ENCODE results near the gene BANP. TPM values are rescaled to one million over a fixed set of nuclear protein-coding genes. Genes with fewer than 3 reads are reported as not detected.
"Not testable (repeated sequence)": the region's sequence is repeated elsewhere in the genome, so short reads cannot be mapped to it uniquely, and the experiment has no call there.

The BANP gene
- total RNA-seq, 1 donor = 15.5 TPM

DNA sequence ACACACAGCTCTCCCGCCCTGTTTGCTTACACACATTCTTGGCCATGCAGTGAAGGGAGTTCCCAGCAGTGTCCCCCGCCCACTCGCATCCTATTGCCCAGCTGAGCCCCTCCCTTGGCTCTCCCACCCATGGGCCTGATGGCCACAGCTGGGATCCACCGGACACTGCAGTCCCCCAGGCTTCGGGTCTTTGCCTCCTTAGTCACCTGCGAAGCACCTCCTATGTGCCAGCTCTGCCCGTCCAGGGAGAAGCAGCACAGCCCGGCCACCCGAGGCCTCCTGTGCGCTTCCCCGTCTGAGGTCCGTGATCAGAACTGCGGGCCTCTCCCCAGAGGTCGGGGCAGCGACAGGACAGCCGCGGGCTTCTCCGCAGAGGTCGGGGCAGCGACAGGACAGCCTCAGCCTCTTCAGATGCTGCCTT, 136.9 kb downstream of the BANP start:
- TF ChIP-seq, protein P1, sequence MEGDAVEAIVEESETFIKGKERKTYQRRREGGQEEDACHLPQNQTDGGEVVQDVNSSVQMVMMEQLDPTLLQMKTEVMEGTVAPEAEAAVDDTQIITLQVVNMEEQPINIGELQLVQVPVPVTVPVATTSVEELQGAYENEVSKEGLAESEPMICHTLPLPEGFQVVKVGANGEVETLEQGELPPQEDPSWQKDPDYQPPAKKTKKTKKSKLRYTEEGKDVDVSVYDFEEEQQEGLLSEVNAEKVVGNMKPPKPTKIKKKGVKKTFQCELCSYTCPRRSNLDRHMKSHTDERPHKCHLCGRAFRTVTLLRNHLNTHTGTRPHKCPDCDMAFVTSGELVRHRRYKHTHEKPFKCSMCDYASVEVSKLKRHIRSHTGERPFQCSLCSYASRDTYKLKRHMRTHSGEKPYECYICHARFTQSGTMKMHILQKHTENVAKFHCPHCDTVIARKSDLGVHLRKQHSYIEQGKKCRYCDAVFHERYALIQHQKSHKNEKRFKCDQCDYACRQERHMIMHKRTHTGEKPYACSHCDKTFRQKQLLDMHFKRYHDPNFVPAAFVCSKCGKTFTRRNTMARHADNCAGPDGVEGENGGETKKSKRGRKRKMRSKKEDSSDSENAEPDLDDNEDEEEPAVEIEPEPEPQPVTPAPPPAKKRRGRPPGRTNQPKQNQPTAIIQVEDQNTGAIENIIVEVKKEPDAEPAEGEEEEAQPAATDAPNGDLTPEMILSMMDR (IDR thresholded peaks at IDR 0.05; ENCODE audit: insufficient read depth, low read length) = no peak
- H3K4me3 ChIP-seq (ENCODE audit: low read depth, low read length) = no peak overlapping the region
- peak; percentile 49 for DNase-seq (ENCODE audit: low read depth)

DNA sequence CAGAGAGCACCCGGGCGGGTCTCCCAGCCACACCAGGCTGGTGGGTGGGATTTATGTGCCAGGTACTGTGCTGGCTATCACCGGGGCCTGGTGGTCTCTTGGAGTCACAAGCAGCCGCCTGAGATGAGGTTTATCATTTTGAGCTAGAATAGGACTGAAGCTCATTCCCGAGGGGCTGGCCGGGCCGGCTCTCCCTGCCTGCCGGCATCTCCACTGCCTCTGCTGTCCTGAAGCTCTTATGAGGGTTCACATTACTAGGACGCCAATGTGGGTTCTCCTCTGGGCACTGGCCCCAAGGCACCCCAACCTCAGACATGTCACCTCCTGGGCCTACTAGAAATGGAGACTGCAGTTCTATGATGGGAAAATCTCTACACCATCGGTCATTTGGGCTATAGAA, 137.4 kb downstream of the BANP start:
- not testable (repeated sequence) for DNase-seq (ENCODE audit: low read depth); H3K4me3 ChIP-seq (ENCODE audit: low read depth, low read length)

DNA sequence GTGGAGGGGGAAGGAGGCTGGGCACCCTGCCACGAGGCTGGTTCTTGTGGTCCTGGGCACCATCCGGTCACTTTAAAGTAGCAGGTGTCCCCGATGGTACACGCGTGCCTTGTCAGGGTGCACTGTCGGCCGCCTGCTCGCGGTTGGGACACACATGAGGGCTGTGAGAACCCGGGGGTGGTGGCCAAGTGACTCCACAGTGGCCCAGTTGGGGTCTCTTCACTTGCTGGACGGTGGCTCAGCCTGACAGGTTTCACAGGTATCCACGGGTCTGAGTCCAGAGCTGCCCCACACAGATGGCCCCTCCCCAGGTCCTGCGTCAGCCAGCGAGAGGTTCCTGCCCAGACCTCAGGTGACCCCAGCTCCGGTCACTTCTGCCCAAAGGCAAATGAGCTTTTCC, 137.8 kb downstream of the BANP start:
- not testable (repeated sequence) for DNase-seq (ENCODE audit: low read depth)

DNA sequence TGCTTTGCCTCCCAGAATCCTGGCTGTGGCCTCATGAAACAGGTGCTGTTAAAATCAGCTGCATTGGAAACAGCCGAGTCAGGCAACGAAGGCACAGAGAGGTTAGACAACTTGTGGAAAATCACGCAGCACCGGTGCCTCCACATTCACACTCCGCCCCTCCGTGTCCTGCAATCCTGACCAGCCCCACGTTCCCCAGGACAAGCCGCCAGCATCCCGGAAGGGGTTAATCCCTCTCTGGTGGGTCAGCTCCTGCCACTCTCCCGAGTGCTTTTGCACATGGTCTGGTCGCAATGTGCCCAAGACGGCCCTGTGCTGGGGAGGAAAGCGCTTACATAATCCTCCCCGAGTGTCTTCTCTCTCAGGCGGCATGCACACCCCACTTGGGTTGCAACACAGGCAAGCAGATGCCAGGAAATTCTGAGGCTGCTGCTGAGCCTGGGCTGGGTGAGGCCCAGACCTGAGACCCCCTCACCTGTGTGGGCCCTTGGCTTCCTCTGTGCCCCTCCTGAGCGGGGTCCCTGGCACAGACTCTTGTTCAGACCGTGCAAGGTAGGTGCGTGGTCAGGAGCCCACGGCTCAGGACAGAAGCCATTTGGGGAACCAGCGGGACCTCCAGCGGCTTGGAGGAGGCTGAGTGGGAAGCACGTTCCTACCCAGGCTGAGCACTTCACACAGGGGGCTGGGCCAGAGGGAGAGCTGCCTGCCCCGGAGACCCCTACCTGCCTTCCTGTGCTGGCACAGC, 138.6 kb downstream of the BANP start:
- H3K4me3 ChIP-seq (ENCODE audit: low read depth, low read length) = not testable (repeated sequence)
- peak; percentile 18 for DNase-seq (ENCODE audit: low read depth)

More for the DNA sequence above, 137.8 kb downstream of the BANP start:
- not testable (repeated sequence) for H3K4me3 ChIP-seq (ENCODE audit: low read depth, low read length)

DNA sequence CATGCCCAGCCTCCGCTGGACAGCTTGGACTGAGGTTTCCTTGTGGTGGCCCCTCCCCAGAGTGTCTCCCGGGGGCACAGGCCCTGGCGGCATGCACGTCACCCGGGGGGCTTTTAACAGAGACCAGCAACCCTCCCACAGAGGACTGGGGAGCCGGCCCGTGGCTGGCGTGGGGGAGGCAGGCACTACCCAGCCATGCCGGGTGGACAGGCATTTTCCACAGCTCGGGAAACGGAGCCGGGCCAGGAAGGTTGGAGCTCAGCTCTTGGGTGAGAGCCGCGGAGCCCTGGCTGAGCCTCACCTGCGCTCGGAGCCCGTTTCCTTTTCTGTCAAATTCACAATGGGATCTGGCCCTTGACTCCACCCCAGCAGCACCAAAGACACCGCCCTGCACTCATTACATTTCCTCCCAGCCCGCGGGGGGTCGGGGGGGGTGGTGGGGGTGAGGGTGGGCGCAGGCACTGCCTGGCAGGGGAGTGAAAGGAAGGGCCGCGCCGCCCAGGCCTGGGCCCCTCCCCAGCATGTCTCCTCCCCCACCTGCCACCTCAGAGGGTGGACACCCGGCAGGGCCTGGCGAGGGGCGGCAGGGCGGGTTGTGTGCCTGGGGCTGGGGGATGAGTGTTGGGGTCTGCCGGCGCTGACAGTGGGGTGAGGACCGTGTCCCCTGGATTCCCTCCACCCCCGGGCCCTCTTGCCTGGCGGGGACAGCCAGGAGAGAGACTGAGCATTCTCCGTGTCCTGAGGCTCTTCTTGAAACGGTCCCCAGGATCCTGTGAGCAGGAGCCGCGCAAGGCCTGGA, 139.3 kb downstream of the BANP start:
- H3K4me3 ChIP-seq (ENCODE audit: low read depth, low read length); DNase-seq (ENCODE audit: low read depth): not testable (repeated sequence)

DNA sequence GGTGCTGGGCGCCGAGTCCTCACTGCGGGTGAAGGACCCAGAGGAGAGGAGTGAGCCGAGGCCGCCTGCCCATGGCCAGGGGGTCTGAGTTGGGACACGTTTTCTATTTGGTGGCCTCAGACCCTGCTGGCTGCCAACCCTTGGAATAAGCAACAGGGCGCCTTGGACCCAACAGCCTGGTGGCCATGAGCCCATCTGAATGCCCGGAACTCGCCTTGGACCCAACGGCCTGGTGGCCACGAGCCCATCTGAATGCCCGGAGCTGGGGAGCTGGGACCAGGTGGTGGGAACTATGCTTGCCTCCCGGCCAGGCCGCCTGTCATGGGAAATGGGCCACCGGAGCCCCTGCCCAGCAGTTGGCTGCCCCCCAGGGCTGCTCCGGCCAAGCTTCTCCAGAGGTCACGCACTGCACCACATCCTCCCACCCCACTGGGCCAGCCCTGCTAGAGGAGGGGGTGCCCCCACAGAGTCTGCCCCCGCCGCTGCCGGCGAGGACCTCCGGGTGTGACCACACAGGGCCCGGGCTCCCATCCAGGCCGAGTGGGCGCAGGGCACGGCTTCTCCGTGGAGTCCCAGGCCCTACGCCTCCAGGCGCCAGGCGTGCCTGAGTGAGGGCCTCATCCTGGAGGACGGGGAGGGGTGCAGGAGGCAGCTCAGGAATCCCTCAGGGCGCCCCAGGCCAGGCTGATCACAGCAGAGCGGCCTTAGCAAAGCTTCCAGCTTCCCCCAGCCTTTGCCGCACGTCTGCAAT, 140.2 kb downstream of the BANP start:
- H3K4me3 ChIP-seq (ENCODE audit: low read depth, low read length) = not testable (repeated sequence)
- peak; percentile 13 for DNase-seq (ENCODE audit: low read depth)

DNA sequence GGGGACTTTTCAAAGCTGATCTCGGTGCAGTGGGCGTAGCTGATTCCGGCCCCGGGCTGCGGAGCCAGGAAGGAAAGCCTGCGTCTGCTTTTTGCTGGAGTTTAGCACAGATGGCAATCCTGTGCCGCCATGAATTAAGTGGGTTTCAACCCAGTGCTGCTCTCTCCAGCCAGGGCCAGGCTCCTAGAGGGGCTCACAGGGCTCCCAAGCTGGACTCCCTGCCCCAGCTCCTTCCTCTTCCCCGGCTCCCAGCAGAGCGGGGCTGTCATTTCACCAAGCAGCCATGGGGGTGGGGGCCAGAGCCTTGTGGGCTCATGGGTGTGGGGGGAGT, 140.7 kb downstream of the BANP start:
- H3K4me3 ChIP-seq (ENCODE audit: low read depth, low read length); DNase-seq (ENCODE audit: low read depth): not testable (repeated sequence)

DNA sequence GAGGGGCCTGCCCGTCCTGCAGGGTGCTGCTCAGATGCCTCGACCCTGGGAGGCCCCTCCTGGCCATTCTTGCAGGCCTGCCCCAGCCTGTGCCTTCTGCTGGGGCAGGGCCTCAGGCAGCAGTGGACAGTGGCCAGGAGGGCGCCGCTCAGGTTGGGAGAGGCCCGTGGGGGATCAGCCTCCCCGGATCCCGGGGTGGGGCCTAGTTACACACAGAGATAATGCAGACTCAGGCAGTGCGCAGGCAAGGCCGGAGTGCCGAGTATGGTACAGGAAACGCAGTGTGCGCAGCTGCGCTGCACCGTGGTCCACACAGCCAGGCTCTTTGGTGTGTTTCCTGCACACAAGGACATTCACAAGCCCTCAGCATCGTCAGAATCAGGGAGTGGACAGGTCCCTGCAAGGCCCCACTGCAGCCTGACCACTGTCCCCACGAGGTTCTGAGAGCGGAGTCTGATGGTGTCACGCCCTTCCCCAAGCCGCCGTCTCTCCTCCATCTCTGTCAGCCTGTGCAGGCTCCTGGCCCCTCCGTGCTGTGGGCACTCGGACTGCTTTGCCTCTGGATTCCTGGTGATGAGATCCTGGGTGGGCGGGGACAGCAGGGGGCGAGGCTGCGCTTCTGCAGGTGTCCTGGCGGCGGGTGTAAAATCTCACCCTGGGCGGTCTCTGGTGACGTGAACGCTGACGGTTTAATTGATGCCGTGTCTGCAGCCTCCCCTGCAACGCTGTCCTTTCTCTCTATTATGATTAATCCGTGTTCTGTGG, 141.7 kb downstream of the BANP start:
- H3K4me3 ChIP-seq (ENCODE audit: low read depth, low read length) = not testable (repeated sequence)

DNA sequence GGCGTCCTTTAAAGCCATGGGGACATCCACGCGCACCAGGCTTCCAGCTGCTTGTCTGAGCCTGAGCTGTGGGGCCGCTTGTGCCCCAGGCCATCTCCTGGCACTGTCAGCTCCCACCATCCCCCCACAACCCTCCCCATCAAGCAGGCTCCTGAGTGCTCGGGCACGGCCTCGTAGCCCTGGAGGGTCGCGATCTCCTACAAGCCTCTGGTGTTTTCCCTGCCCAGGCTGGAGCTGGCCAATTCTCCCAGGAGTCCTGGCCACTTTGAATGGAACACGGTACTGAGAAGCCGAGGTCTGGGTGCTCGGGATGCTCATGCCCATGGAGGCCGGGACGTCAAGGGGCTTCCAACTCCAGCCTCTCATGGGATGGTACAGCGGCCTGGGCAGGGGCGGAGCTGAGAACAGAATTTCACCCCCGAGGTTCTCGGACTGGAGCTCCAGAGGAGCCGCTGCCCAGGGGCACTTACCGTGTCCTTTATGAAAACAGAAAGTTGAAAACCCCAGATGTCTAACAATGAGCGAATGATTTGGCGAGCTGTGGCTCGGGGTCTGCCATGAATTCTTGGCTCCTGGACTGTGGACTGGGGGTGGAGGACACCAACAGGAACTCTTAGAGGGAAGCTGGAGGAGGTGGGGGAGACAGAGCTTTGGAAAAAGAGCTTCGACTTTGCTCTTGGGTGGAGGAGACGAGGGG, 142.5 kb downstream of the BANP start:
- H3K4me3 ChIP-seq (ENCODE audit: low read depth, low read length) = not testable (repeated sequence)
- DNase-seq (ENCODE audit: low read depth) = peak; percentile 27

More for the DNA sequence above, 141.7 kb downstream of the BANP start:
- not testable (repeated sequence) for DNase-seq (ENCODE audit: low read depth)

DNA sequence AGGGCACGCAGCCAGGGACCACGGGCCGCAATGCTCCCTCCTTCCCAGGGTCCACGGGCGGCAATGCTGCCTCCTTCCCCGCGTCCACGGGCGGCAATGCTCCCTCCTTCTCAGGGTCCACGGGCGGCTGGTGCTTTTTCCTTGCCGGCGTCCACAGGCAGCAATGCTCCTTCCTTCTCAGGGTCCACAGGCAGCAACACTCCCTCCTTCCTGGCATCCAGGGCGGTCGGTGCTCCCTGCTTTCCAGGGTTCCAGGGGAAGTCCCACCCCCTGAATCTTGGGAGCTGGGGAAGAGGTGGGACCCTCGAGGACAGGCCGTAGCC, 143.0 kb downstream of the BANP start:
- not testable (repeated sequence) for H3K4me3 ChIP-seq (ENCODE audit: low read depth, low read length); DNase-seq (ENCODE audit: low read depth)

DNA sequence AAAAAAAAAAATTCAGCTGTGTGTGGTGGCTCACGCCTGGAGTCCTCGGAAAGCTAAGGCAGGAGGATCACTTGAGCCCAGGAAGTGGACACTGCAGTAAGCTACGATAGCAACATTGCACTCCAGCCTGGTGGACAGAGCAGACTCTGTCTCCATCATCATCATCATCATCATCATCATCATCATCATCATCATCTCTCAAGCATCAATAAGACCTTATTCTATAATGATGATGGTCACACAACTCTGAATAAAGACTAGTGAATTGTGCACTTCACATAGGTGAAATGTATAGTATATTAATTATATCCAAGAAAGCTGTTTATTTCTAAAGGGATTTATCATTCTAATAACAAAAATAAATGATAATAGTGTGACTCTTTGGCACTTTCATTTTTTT, 143.7 kb downstream of the BANP start:
- not testable (repeated sequence) for DNase-seq (ENCODE audit: low read depth); H3K4me3 ChIP-seq (ENCODE audit: low read depth, low read length)

DNA sequence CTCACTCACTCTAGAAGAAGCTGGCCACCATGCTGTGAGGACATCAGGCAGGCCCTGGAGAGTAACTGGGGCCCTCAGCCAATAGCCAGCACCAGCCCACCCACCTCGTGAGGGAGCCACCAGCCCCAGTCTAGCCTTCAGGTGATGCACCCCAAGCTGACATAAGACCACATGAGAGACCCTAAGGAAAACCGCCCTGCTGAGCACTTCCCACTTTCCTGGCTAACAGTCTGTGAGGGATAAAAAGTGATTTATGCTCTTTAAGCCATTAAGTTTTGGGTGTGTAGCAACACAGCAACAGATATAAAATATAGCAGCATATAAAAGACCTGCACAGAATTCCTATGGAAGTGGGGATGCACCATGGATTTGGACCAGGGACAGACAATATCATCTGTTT, 145.4 kb downstream of the BANP start:
- not testable (repeated sequence) for DNase-seq (ENCODE audit: low read depth); H3K4me3 ChIP-seq (ENCODE audit: low read depth, low read length)

DNA sequence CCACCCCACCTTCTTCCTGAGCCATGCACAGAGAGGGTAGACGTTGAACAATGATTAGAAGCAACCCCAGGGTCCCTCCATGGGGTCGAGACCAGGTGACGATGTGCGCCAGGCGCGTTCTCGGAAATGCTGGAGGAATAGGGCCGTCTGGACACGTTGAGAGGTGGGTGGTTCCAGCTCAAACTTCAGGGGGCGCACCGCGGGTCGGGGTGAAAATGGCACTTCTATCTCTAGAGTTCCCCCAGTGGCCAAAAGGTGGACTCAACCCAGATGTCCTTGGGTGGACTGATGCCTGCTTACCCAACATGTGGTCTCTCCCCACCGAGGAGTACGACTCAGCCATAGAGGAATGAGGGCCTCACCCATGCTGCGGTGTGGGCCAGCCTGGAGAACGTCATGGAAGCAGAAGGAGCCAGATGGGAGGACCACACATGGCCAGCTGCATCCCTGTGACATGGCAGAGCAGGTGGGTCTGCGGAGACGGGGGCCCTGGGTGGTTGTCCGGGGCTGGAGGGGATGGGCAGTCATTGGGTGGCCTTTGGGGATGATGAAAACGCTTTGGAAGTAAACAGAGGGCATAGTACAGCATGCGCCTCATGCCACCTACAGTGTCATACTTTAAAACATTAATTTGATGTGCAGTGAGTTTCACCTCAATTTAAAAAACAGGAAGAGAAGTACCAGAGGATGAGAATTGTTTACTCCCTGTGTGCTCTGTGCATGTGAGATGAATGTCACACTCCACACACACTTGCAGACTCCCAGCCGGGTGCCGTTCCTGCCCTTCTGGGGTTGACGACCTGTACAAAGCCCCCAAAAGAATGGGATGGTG, 147.7 kb downstream of the BANP start:
- not testable (repeated sequence) for H3K4me3 ChIP-seq (ENCODE audit: low read depth, low read length)

More for the DNA sequence above, 147.7 kb downstream of the BANP start:
- DNase-seq (ENCODE audit: low read depth) = peak; percentile 63

All from fibroblast of the aortic adventitia (primary cell).